ENCODE measurements around the gene EP400.

DNA sequence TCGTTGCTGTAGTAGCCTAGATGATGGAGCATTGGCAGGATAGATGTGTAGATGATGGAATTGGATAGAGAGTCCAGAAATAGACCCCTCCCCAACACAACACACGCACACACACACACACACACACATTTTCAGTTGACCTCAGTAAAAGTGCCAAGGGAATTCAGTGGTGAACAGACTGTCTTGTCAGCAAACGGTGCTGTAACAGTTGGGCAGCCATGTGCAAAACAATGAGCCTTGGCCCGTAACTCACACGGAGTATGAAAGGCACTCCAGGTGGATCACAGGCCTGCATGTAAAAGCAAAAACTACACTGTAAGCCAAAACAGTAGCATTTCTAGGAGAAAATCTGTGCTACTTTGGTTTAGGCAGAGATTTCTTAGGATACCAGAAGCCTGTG lies 106.6 kb downstream of the EP400 start:
- TF ChIP-seq CBFB (CRISPR knock-in tag; IDR thresholded peaks at IDR 0.05), result no peak
- no peak for TF ChIP-seq SAFB2 (CRISPR knock-in tag; IDR thresholded peaks at IDR 0.05; ENCODE audit: borderline replicate concordance, low read depth)
- TF ChIP-seq POLR2A (IDR thresholded peaks at IDR 0.05; ENCODE audit: insufficient read depth in 1 of 2, low read depth in 2 of 2, low read length in 2 of 2), result no peak
- no peak for TF ChIP-seq ZNF552 (CRISPR knock-in tag; IDR thresholded peaks at IDR 0.05; ENCODE audit: borderline replicate concordance)
- TF ChIP-seq AGO2 (optimal IDR thresholded peaks at IDR 0.05; ENCODE audit: low read depth, low read length), result no peak
- TF ChIP-seq, protein P1, sequence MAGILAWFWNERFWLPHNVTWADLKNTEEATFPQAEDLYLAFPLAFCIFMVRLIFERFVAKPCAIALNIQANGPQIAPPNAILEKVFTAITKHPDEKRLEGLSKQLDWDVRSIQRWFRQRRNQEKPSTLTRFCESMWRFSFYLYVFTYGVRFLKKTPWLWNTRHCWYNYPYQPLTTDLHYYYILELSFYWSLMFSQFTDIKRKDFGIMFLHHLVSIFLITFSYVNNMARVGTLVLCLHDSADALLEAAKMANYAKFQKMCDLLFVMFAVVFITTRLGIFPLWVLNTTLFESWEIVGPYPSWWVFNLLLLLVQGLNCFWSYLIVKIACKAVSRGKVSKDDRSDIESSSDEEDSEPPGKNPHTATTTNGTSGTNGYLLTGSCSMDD (CRISPR knock-in tag; IDR thresholded peaks at IDR 0.05), result no peak
- TF ChIP-seq NR1H2 (CRISPR knock-in tag; IDR thresholded peaks at IDR 0.05; ENCODE audit: borderline replicate concordance, low read depth), result no peak
- TF ChIP-seq, protein P2, sequence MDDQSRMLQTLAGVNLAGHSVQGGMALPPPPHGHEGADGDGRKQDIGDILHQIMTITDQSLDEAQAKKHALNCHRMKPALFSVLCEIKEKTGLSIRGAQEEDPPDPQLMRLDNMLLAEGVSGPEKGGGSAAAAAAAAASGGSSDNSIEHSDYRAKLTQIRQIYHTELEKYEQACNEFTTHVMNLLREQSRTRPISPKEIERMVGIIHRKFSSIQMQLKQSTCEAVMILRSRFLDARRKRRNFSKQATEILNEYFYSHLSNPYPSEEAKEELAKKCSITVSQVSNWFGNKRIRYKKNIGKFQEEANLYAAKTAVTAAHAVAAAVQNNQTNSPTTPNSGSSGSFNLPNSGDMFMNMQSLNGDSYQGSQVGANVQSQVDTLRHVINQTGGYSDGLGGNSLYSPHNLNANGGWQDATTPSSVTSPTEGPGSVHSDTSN (CRISPR knock-in tag; IDR thresholded peaks at IDR 0.05; ENCODE audit: borderline replicate concordance), result no peak
- no peak for TF ChIP-seq PTBP1 (IDR thresholded peaks at IDR 0.05; ENCODE audit: low read depth, low read length, poor library complexity, severe bottlenecking)
- TF ChIP-seq, protein P3, sequence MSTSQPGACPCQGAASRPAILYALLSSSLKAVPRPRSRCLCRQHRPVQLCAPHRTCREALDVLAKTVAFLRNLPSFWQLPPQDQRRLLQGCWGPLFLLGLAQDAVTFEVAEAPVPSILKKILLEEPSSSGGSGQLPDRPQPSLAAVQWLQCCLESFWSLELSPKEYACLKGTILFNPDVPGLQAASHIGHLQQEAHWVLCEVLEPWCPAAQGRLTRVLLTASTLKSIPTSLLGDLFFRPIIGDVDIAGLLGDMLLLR (CRISPR knock-in tag; IDR thresholded peaks at IDR 0.05), result no peak
- no peak for TF ChIP-seq MAZ (IDR thresholded peaks at IDR 0.05; ENCODE audit: borderline replicate concordance, low read depth, low read length)
- no peak for TF ChIP-seq MAZ (CRISPR knock-in tag; IDR thresholded peaks at IDR 0.05; ENCODE audit: low read depth)
- no peak for TF ChIP-seq ZBTB38 (CRISPR knock-in tag; IDR thresholded peaks at IDR 0.05)
- TF ChIP-seq ZNF775 (CRISPR knock-in tag; IDR thresholded peaks at IDR 0.05; ENCODE audit: borderline replicate concordance), result no peak
- no peak for TF ChIP-seq ZNF12 (CRISPR knock-in tag; IDR thresholded peaks at IDR 0.05)
